ENCODE measurements around the gene SLC10A7. TPM values are rescaled to one million over a fixed set of nuclear protein-coding genes. Genes with fewer than 3 reads are reported as not detected.

SLC10A7 gene
- total RNA-seq, 1 donor from 2014 or later = 8.9 TPM

DNA sequence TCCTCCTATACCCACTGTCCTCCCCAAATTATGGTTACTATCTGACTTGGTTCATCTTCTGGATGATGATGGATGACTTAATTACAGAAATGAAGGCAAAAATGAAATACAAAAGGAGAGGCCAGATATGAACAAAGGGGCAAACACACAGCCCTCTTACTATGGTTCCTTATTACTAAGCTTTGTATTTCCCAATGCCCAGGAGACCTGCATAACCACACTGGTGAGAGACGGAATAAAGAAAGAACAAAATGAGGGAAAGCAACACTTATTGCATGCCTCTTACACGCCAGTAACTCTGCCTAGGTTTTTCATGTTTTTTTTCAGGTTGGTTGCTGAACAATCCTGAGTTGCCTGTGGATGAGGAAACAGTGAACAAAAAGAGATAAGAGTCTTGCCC is 120.5 kb downstream of the SLC10A7 start:
- Mint-ChIP-seq H3K36me3 (ENCODE audit: low read depth, unreplicated experiment) (no peaks in the 10 kb centered on the region), H3K27ac (ENCODE audit: unreplicated experiment) (no peak overlapping the region), H3K4me1 (ENCODE audit: low read depth, unreplicated experiment) (no peaks in the 10 kb centered on the region), H3K27me3 (ENCODE audit: low read depth, unreplicated experiment) (no peaks in the 10 kb centered on the region), H3K9me3 (ENCODE audit: unreplicated experiment) (no peaks in the 10 kb centered on the region), H3K4me3 (ENCODE audit: unreplicated experiment) (no peak overlapping the region)
- FAIRE-seq = no peak
- Histone ChIP-seq H3K36me3 (ENCODE audit: insufficient read depth, low read length) (no peaks in the 10 kb centered on the region), H3K27me3 (ENCODE audit: insufficient read depth, low read length) (no peaks in the 10 kb centered on the region), H3K9me3 (ENCODE audit: insufficient read depth, low read depth, low read length) (no peaks in the 10 kb centered on the region), H3K4me2 (ENCODE audit: low read length) (no peak overlapping the region), H3K79me2 (ENCODE audit: insufficient read depth, low read length) (no peaks in the 10 kb centered on the region), H3K9ac (ENCODE audit: low read length) (no peak overlapping the region), H3K4me3 (ENCODE audit: insufficient read depth, low read depth, low read length) (no peak overlapping the region), H3K4me1 (ENCODE audit: insufficient read depth, low read length) (no peaks in the 10 kb centered on the region), H3K27ac (ENCODE audit: low read depth, low read length) (no peak overlapping the region), H2AFZ (ENCODE audit: low read depth, low read length) (no peak overlapping the region), H4K20me1 (ENCODE audit: insufficient read depth, low read length) (no peaks in the 10 kb centered on the region)
- no peak for DNase-seq (ENCODE audit: low read depth)
- TF ChIP-seq EZH2 (IDR thresholded peaks at IDR 0.05; ENCODE audit: insufficient read depth, low read length) = no peak
- TF ChIP-seq CTCF (IDR thresholded peaks at IDR 0.05; ENCODE audit: insufficient read depth, low read depth, low read length) = no peak

GRCh38 chr4:146398896-146399445 is 122.8 kb downstream of the SLC10A7 start:
- Mint-ChIP-seq H3K9me3 (ENCODE audit: unreplicated experiment) (peaks cover 2% of the 10 kb centered on the region), H3K27ac (ENCODE audit: unreplicated experiment) (no peak overlapping the region), H3K4me3 (ENCODE audit: unreplicated experiment) (no peak overlapping the region), H3K4me1 (ENCODE audit: low read depth, unreplicated experiment) (no peaks in the 10 kb centered on the region), H3K36me3 (ENCODE audit: low read depth, unreplicated experiment) (no peaks in the 10 kb centered on the region), H3K27me3 (ENCODE audit: low read depth, unreplicated experiment) (no peaks in the 10 kb centered on the region)
- Histone ChIP-seq H2AFZ (ENCODE audit: low read depth, low read length) (no peak overlapping the region), H3K4me3 (ENCODE audit: insufficient read depth, low read depth, low read length) (no peak overlapping the region), H3K27ac (ENCODE audit: low read depth, low read length) (no peak overlapping the region), H3K9me3 (ENCODE audit: insufficient read depth, low read depth, low read length) (no peaks in the 10 kb centered on the region), H4K20me1 (ENCODE audit: insufficient read depth, low read length) (no peaks in the 10 kb centered on the region), H3K79me2 (ENCODE audit: insufficient read depth, low read length) (no peaks in the 10 kb centered on the region), H3K36me3 (ENCODE audit: insufficient read depth, low read length) (no peaks in the 10 kb centered on the region), H3K4me2 (ENCODE audit: low read length) (no peak overlapping the region), H3K27me3 (ENCODE audit: insufficient read depth, low read length) (no peaks in the 10 kb centered on the region), H3K9ac (ENCODE audit: low read length) (no peak overlapping the region), H3K4me1 (ENCODE audit: insufficient read depth, low read length) (no peaks in the 10 kb centered on the region)
- TF ChIP-seq CTCF (IDR thresholded peaks at IDR 0.05; ENCODE audit: insufficient read depth, low read depth, low read length) = no peak
- TF ChIP-seq EZH2 (IDR thresholded peaks at IDR 0.05; ENCODE audit: insufficient read depth, low read length) = no peak
- DNase-seq (ENCODE audit: low read depth) (no peak), FAIRE-seq (no peak)

DNA sequence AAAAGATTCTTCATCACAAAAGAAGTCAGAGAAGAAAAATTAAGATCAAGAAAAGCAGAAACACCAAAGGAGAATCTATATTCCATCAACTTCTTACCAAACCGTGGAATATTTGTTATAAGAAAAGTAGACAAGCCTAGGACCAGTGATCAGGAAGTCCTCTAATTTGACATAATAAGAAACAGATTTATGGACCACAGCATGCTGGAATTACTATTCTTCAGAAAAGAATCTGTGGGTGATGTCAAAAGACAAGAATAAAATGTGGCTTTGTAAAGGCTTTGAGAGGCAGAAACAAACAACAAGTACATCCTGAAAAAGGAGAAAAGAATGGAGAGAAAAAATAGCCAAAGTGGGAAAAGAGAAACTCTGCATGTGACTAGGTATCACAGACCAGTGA is 123.3 kb downstream of the SLC10A7 start:
- no peak overlapping the region for H3K4me2 ChIP-seq (ENCODE audit: low read length)
- Mint-ChIP-seq H3K27me3 (ENCODE audit: low read depth, unreplicated experiment) (no peaks in the 10 kb centered on the region), H3K9me3 (ENCODE audit: unreplicated experiment) (peaks cover 2% of the 10 kb centered on the region), H3K36me3 (ENCODE audit: low read depth, unreplicated experiment) (no peaks in the 10 kb centered on the region), H3K27ac (ENCODE audit: unreplicated experiment) (no peak overlapping the region), H3K4me1 (ENCODE audit: low read depth, unreplicated experiment) (no peaks in the 10 kb centered on the region), H3K4me3 (ENCODE audit: unreplicated experiment) (no peak overlapping the region)
- no peaks in the 10 kb centered on the region for H3K9me3 ChIP-seq (ENCODE audit: insufficient read depth, low read depth, low read length)
- FAIRE-seq = no peak
- H3K9ac ChIP-seq (ENCODE audit: low read length) = no peak overlapping the region
- no peak overlapping the region for H3K4me3 ChIP-seq (ENCODE audit: insufficient read depth, low read depth, low read length)
- H3K36me3 ChIP-seq (ENCODE audit: insufficient read depth, low read length) = no peaks in the 10 kb centered on the region
- no peaks in the 10 kb centered on the region for H4K20me1 ChIP-seq (ENCODE audit: insufficient read depth, low read length)
- H3K79me2 ChIP-seq (ENCODE audit: insufficient read depth, low read length) = no peaks in the 10 kb centered on the region
- no peak for DNase-seq (ENCODE audit: low read depth)
- no peak overlapping the region for H2AFZ ChIP-seq (ENCODE audit: low read depth, low read length)
- TF ChIP-seq EZH2 (IDR thresholded peaks at IDR 0.05; ENCODE audit: insufficient read depth, low read length) (no peak), CTCF (IDR thresholded peaks at IDR 0.05; ENCODE audit: insufficient read depth, low read depth, low read length) (no peak)
- H3K27ac ChIP-seq (ENCODE audit: low read depth, low read length) = no peak overlapping the region
- no peaks in the 10 kb centered on the region for H3K4me1 ChIP-seq (ENCODE audit: insufficient read depth, low read length)
- no peaks in the 10 kb centered on the region for H3K27me3 ChIP-seq (ENCODE audit: insufficient read depth, low read length)
